ENCODE data around the gene ZBTB39. TPM values are rescaled to one million over a fixed set of nuclear protein-coding genes. Genes with fewer than 3 reads are reported as not detected.
A peak's percentile ranks its signal among the peaks of the same experiment; 100 is the strongest.

Gene ZBTB39
- total and polyA plus RNA-seq, 2 experiments from 2014 or later: 1.5 to 3.9 TPM

- Histone ChIP-seq H3K9me3 (ENCODE audit: low read depth) (no peaks in the 10 kb centered on the region), H3K9me2 (ENCODE audit: insufficient read depth) (no peaks in the 10 kb centered on the region), H3K27me3 (replicated peaks; ENCODE audit: insufficient read depth) (0 out of 2 replicates have a peak, but pooled peaks cover 4% of the 10 kb centered on the region), H3K79me2 (ENCODE audit: insufficient read depth) (no peaks in the 10 kb centered on the region), H3F3A (ENCODE audit: insufficient read depth) (no peaks in the 10 kb centered on the region), H3K36me3 (ENCODE audit: low read depth) (no peaks in the 10 kb centered on the region), H3K4me2 (ENCODE audit: unreplicated experiment) (no peak overlapping the region), H4K20me1 (ENCODE audit: insufficient read depth) (no peaks in the 10 kb centered on the region), H3K27ac (no peak overlapping the region), H2AFZ (no peak overlapping the region), H3K4me3 (no peak overlapping the region), H3K9ac (no peak overlapping the region), H3K4me1 (ENCODE audit: insufficient read depth) (0 out of 2 replicates have a peak, but pooled peaks cover 7% of the 10 kb centered on the region)
- WGBS, 2 experiments (ENCODE audit: low coverage in 1 of 2, low lambda C conversion rate in 2 of 2, missing lambda C conversion rate in 2 of 2): 93 to 100% methylated on average over 1 of the region's 1 CpG
- TF ChIP-seq EZH2phosphoT487 (IDR thresholded peaks at IDR 0.05; ENCODE audit: insufficient read depth, low read depth): no peak
- TF ChIP-seq EZH2 (IDR thresholded peaks at IDR 0.05; ENCODE audit: insufficient read depth, poor library complexity, severe bottlenecking): no peak
- in situ Hi-C loops (cut with MboI): no loop called here
- DNase-seq: no peak
Observed at GRCh38 chr12:57051011-57051410, 44.7 kb upstream of the ZBTB39 start.

- 0 out of 2 replicates have a peak, but pooled peaks cover 4% of the 10 kb centered on the region for H3K27me3 ChIP-seq (replicated peaks; ENCODE audit: insufficient read depth)
- DNase-seq: peak; percentile 50
- no peak within 1 kb of the TSS for H3K4me2 ChIP-seq (ENCODE audit: unreplicated experiment)
- no peaks in the 10 kb centered on the region for H3F3A ChIP-seq (ENCODE audit: insufficient read depth)
- no peaks in the 10 kb centered on the region for H4K20me1 ChIP-seq (ENCODE audit: insufficient read depth)
- H2AFZ ChIP-seq: no peak within 1 kb of the TSS
- H3K36me3 ChIP-seq (ENCODE audit: low read depth): no peaks in the 10 kb centered on the region
- H3K4me1 ChIP-seq (ENCODE audit: insufficient read depth): 0 out of 2 replicates have a peak, but pooled peaks cover 7% of the 10 kb centered on the region
- H3K9ac ChIP-seq: no peak within 1 kb of the TSS
- no peaks in the 10 kb centered on the region for H3K9me3 ChIP-seq (ENCODE audit: low read depth)
- H3K27ac ChIP-seq: no peak within 1 kb of the TSS
- in situ Hi-C loops (cut with MboI): no loop called here
- H3K4me3 ChIP-seq: no peak within 1 kb of the TSS
- H3K9me2 ChIP-seq (ENCODE audit: insufficient read depth): no peaks in the 10 kb centered on the region
- 24 to 29% methylated on average over 2 of the region's 2 CpGs for WGBS, 2 experiments (ENCODE audit: low coverage in 1 of 2, low lambda C conversion rate in 2 of 2, missing lambda C conversion rate in 2 of 2)
- no peaks in the 10 kb centered on the region for H3K79me2 ChIP-seq (ENCODE audit: insufficient read depth)
- TF ChIP-seq EZH2phosphoT487 (IDR thresholded peaks at IDR 0.05; ENCODE audit: insufficient read depth, low read depth) (no peak), EZH2 (IDR thresholded peaks at IDR 0.05; ENCODE audit: insufficient read depth, poor library complexity, severe bottlenecking) (no peak)
Observed at GRCh38 chr12:57049890-57050289, 43.5 kb upstream of the ZBTB39 start, which contains the start of gene MYO1A. MYO1A (minus strand) TSS chr12:57050129; CDS start chr12:57048323, 1,806 bp downstream.

- H3K9me3 ChIP-seq (ENCODE audit: low read depth): no peaks in the 10 kb centered on the region
- 0 out of 2 replicates have a peak, but pooled peaks cover 7% of the 10 kb centered on the region for H3K4me1 ChIP-seq (ENCODE audit: insufficient read depth)
- no peaks in the 10 kb centered on the region for H3K79me2 ChIP-seq (ENCODE audit: insufficient read depth)
- WGBS, 2 experiments (ENCODE audit: low coverage in 1 of 2, low lambda C conversion rate in 2 of 2, missing lambda C conversion rate in 2 of 2): 94 to 95% methylated on average over 4 of the region's 4 CpGs
- H2AFZ ChIP-seq: no peak overlapping the region
- no peak overlapping the region for H3K4me2 ChIP-seq (ENCODE audit: unreplicated experiment)
- no peaks in the 10 kb centered on the region for H3F3A ChIP-seq (ENCODE audit: insufficient read depth)
- H3K27me3 ChIP-seq (replicated peaks; ENCODE audit: insufficient read depth): 0 out of 2 replicates have a peak, but pooled peaks cover 4% of the 10 kb centered on the region
- TF ChIP-seq EZH2phosphoT487 (IDR thresholded peaks at IDR 0.05; ENCODE audit: insufficient read depth, low read depth) (no peak), EZH2 (IDR thresholded peaks at IDR 0.05; ENCODE audit: insufficient read depth, poor library complexity, severe bottlenecking) (no peak)
- in situ Hi-C loops (cut with MboI): no loop called here
- no peak for DNase-seq
- H3K4me3 ChIP-seq: no peak overlapping the region
- no peak overlapping the region for H3K9ac ChIP-seq
- no peaks in the 10 kb centered on the region for H3K36me3 ChIP-seq (ENCODE audit: low read depth)
- no peaks in the 10 kb centered on the region for H3K9me2 ChIP-seq (ENCODE audit: insufficient read depth)
- H3K27ac ChIP-seq: no peak overlapping the region
- H4K20me1 ChIP-seq (ENCODE audit: insufficient read depth): no peaks in the 10 kb centered on the region
Observed at GRCh38 chr12:57049119-57049446, 42.7 kb upstream of the ZBTB39 start.

- DNase-seq: no peak
- no peak overlapping the region for H3K4me3 ChIP-seq
- H3K9me3 ChIP-seq (ENCODE audit: low read depth): no peaks in the 10 kb centered on the region
- in situ Hi-C loops (cut with MboI): no loop called here
- 0 out of 2 replicates have a peak, but pooled peaks cover 4% of the 10 kb centered on the region for H3K27me3 ChIP-seq (replicated peaks; ENCODE audit: insufficient read depth)
- H3K4me2 ChIP-seq (ENCODE audit: unreplicated experiment): no peak overlapping the region
- H3K4me1 ChIP-seq (ENCODE audit: insufficient read depth): 0 out of 2 replicates have a peak, but pooled peaks cover 7% of the 10 kb centered on the region
- H3F3A ChIP-seq (ENCODE audit: insufficient read depth): no peaks in the 10 kb centered on the region
- H3K9ac ChIP-seq: no peak overlapping the region
- TF ChIP-seq EZH2phosphoT487 (IDR thresholded peaks at IDR 0.05; ENCODE audit: insufficient read depth, low read depth) (no peak), EZH2 (IDR thresholded peaks at IDR 0.05; ENCODE audit: insufficient read depth, poor library complexity, severe bottlenecking) (no peak)
- no peak overlapping the region for H3K27ac ChIP-seq
- H4K20me1 ChIP-seq (ENCODE audit: insufficient read depth): no peaks in the 10 kb centered on the region
- no peaks in the 10 kb centered on the region for H3K79me2 ChIP-seq (ENCODE audit: insufficient read depth)
- 85 to 87% methylated on average over 1 of the region's 1 CpG for WGBS, 2 experiments (ENCODE audit: low coverage in 1 of 2, low lambda C conversion rate in 2 of 2, missing lambda C conversion rate in 2 of 2)
- H3K9me2 ChIP-seq (ENCODE audit: insufficient read depth): no peaks in the 10 kb centered on the region
- no peaks in the 10 kb centered on the region for H3K36me3 ChIP-seq (ENCODE audit: low read depth)
- H2AFZ ChIP-seq: no peak overlapping the region
Observed at GRCh38 chr12:57048423-57049118, 42.2 kb upstream of the ZBTB39 start.

All from GM23248 (cell line).